HFF-Myc (cell line): ENCODE measurements around the gene PTP4A1.
"Not testable (repeated sequence)": the region's sequence is repeated elsewhere in the genome, so short reads cannot be mapped to it uniquely, and the experiment has no call there.

ENCODE experiments used
- DNase-seq: peaks from one replicate; pipeline ENCODE4 v3.0.0-alpha.2; 2011; ENCODE audit warnings: low read depth; ENCODE audit errors: extremely low read depth
- H3K4me3 ChIP-seq: replicated peaks from 2 replicates; pipeline ENCODE4 v1.5.1; 2011; ENCODE audit warnings: low read depth, mild to moderate bottlenecking, control low read depth, low read length
- CTCF ChIP-seq: IDR thresholded peaks from 2 replicates; pipeline ENCODE4 v1.5.1; 2012; ENCODE audit warnings: mild to moderate bottlenecking, low read depth, low read length, control low read depth; ENCODE audit errors: missing control alignments

The PTP4A1 gene

DNA sequence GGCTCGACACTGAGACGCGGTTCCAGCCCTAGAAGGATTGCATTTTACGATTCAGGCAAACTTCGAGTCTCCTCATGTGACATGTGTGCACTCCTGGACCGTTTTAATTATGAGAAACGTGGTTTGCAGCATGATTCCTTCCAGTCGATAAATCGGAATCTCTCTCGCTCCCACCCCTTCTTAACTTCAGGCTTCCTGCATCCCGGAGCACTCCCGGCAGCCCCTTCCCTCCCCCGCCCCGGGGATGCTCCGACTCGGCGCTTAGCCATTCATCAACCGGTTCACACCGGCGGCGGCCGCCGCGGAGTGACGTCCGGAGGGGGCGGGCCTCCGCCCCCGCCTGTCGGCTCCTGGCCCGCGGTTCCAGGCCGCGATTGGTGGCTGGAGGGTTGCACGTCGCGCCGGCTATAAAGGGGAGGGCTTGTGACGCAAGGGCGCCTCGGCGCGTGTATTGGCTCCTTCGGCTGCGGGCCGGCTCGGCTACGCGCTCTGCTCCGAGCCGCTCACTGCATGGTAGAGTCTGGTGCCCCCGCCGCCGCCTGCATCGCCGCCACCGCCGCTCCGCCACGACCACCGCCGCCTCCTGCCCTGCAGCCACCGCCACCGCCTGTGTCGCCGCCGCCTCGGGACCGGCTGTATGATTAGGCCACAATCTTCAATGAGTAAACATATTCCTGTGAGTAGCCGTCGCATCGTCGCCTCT, at the start of gene PTP4A1, which contains the start of gene LOC128125822:
Gene PTP4A1, plus strand, starts transcription at position 437 of the 703 bp plus-strand sequence. CDS start 4,401 bp downstream, outside the sequence.
Gene LOC128125822, plus strand, starts transcription at position 437 of the 703 bp plus-strand sequence.
- TF ChIP-seq CTCF = no peak

GRCh38 chr6:63522911-63523287, 49.4 kb upstream of the PTP4A1 start:
- H3K4me3 ChIP-seq, DNase-seq: not testable (repeated sequence)

More for the DNA sequence above, at the start of gene PTP4A1, which contains the start of gene LOC128125822:
- DNase-seq = peak; percentile 89
- H3K4me3 ChIP-seq = peak within 1 kb of the TSS; percentile 86

DNA sequence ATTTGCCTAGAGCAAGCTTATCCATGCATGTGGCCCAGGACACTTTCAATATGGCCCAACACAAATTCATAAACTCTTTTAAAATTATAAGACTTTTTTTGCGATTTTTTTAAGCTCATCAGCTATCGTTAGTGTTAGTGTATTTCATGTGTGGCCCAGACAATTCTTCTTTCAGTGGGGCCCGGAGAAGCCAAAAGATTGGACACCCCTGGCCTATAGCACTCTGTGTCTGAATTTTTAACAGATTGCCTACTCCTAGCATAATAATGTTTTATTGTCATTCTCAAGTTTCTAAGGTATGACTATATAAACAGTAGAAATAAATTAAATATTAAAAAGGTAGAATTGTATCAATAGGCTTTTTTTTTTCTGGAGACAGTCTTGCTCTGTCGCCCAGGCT, 48.6 kb upstream of the PTP4A1 start:
- DNase-seq = no peak
- H3K4me3 ChIP-seq = no peak overlapping the region

DNA sequence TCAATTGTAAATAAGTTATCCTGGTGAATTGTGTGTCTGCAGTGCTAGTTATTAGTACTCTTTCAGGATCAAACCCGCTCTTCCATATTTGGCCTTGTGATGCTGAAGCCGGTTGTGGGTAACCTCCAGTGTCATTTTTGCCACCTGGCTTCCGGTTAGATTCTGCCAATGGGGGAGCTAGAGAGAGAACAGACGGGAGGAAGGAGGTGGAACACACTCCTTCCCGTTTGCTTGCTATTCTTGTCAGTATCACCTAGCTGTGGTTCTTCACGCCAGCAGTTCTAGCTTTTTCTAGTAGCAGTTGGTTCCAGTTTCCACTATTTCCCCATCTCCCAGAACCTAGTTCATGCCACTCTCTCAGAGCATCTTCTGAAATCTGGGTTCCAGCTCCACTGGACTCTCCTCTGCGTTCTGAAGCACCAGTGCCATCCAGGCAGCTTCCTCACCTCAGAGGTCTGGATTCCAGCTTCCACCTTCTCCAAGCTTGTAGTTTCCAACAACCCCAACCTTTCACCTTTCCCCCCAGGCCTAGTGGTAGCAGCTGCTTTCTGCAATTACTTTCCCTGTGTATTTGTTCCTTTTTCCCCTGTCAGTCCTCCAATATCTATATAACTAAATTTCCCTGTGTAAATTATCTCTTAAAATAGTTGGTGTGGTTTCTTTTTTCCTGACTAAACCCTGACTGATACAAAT, 46.9 kb upstream of the PTP4A1 start:
- H3K4me3 ChIP-seq = no peak overlapping the region
- no peak for DNase-seq
- TF ChIP-seq CTCF = no peak

More for the DNA sequence above, 48.6 kb upstream of the PTP4A1 start:
- TF ChIP-seq CTCF = no peak

DNA sequence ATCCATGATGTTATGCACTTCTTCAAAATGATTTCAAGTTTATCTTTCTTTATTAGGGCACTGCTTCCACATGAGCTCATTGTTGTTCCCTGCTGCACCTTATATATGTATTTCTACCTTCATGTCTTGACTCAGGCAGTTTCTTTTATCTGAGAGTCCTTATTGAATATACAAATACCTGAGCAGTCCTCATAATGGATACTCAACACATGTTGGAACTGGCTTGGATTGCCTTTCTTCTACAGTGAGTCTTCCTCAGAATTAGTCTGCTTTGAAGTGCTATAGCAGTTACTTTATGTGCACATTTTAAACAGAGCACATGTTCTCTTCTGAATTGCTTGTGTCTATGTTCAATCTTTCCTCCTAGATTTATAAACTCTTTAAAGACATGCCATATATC, 45.3 kb upstream of the PTP4A1 start:
- no peak overlapping the region for H3K4me3 ChIP-seq
- TF ChIP-seq CTCF = no peak
- no peak for DNase-seq

DNA sequence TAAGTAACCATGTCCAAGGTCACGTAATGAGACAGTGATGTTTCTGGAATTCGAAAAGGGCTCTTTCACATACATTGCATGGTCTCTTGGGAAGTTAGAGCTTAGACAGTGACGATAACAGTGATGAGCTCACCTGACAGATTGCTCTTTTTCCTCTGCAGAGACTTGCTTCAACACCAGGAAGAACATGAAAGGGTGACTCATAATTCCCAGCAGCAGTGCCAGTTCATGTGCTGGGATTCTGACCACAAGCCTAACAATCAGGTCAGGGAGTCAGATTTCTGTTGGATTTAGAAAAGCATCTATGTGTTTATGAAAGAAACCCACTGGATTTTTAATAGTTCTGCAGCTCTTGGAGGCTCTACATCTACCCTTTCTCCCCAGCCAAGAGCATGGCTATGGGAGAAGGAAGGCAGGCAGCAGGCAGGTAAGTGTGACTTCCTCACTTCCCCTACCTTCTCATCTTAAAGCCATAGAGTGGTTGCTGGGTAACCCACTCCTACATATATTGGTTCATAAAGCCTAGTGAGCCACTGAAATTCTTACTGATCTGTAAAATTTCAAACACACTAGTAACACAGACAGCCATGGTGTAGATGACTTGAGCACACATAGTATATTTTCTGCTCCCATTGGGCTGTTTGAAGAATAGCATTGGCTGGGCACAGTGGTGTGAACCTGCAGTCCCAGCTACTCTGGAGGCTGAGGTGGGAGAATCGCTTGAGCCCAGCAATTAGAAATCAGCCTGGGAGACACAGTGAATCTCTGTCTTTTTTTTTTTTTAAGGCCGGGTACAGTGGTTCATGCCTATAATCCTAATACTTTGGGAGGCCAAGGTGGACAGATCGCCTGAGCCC, 44.4 kb upstream of the PTP4A1 start:
- TF ChIP-seq CTCF = no peak
- peak; percentile 88 for DNase-seq
- no peak overlapping the region for H3K4me3 ChIP-seq

DNA sequence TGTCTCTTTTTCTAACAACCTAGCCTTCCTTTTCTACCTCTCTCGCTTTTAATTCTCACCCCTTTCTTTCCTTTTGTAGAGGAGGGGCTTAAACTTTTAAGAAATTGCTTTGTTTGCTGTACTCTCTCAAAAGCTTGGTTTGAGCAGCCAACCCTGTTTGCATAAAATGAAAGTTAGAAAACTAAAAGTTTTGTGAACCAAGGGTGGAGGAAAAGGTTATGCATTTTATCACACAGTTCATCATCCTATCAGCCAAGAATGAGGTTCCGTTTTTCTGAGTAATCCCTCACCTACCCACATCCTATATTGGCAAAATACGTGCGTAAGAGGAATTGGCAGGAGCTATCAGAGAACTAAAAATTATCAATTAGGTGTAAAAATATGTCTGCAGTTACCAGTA, 42.8 kb upstream of the PTP4A1 start:
- no peak for TF ChIP-seq CTCF
- no peak for DNase-seq
- H3K4me3 ChIP-seq = no peak overlapping the region
